RKO (cell line): Measurements from ENCODE around the gene C2orf42.
A peak's percentile ranks its signal among the peaks of the same experiment; 100 is the strongest.
"Not testable (repeated sequence)": the region's sequence is repeated elsewhere in the genome, so short reads cannot be mapped to it uniquely, and the experiment has no call there.

ENCODE experiments used
- DNase-seq: peaks from one replicate; pipeline ENCODE4 v3.0.0-alpha.2; 2016; ENCODE audit warnings: low spot score

Gene C2orf42

GRCh38 chr2:70169654-70170245 lies 21.1 kb downstream of the C2orf42 start:
- not testable (repeated sequence) for DNase-seq

GRCh38 chr2:70161069-70161534 lies 29.7 kb downstream of the C2orf42 start:
- no peak for DNase-seq

GRCh38 chr2:70160545-70160944 lies 30.3 kb downstream of the C2orf42 start:
- DNase-seq = no peak

GRCh38 chr2:70149130-70149686 lies 41.6 kb downstream of the C2orf42 start:
- not testable (repeated sequence) for DNase-seq

GRCh38 chr2:70148211-70148760 lies 42.5 kb downstream of the C2orf42 start:
- not testable (repeated sequence) for DNase-seq

- DNase-seq = no peak
These were observed 44.7 kb downstream of the C2orf42 start for GRCh38 chr2:70145851-70146739.

GRCh38 chr2:70145144-70145490 lies 45.7 kb downstream of the C2orf42 start:
- DNase-seq = no peak

GRCh38 chr2:70144443-70145143 lies 46.2 kb downstream of the C2orf42 start:
- DNase-seq = no peak

GRCh38 chr2:70143314-70144150 lies 47.3 kb downstream of the C2orf42 start:
- peak; percentile 69 for DNase-seq

- peak; percentile 98 for DNase-seq
These were observed 48.1 kb downstream of the C2orf42 start for GRCh38 chr2:70142590-70143313.

GRCh38 chr2:70141902-70142589 lies 48.8 kb downstream of the C2orf42 start:
- DNase-seq = peak; percentile 41

- peak; percentile 76 for DNase-seq
These were observed 49.5 kb downstream of the C2orf42 start for GRCh38 chr2:70141212-70141901.

GRCh38 chr2:70140791-70141211 lies 50.0 kb downstream of the C2orf42 start:
- no peak for DNase-seq

- not testable (repeated sequence) for DNase-seq
These were observed 56.4 kb downstream of the C2orf42 start for GRCh38 chr2:70134323-70134983.

- no peak for DNase-seq
These were observed 57.1 kb downstream of the C2orf42 start for GRCh38 chr2:70133491-70134322.

- DNase-seq = no peak
These were observed 57.7 kb downstream of the C2orf42 start for GRCh38 chr2:70133127-70133452.

GRCh38 chr2:70132244-70133126 lies 58.3 kb downstream of the C2orf42 start:
- DNase-seq = peak; percentile 58
